NCI-H1092 (cell line): ENCODE data around the gene MRC2.
"Not testable (repeated sequence)": the region's sequence is repeated elsewhere in the genome, so short reads cannot be mapped to it uniquely, and the experiment has no call there.

Source experiments
- DNase-seq: peaks from one replicate; lab custom pipeline; 2025; lab: John Stamatoyannopoulos, UW

The MRC2 gene

GRCh38 chr17:62612289-62612688 is 15.2 kb upstream of the MRC2 start:
- not testable (repeated sequence) for DNase-seq

DNA sequence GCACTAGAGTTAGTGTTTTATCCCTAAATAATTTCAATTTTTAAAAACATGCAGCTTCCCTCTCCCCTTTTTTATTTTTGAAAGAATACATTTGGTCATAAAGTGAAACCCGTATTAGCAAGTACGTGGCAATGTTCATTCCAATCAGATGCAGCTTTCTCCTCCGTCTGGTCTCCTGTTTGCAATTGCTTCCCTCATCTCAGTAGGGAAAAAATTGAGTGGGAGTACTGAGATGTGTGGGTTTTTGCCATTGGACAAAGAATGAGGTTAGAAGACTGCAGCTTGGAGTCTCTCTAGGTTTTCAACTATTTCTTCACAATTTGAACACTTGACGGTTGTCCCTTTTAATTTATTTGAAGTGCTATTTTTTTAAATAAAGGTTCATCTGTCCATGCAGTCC is 14.4 kb upstream of the MRC2 start:
- not testable (repeated sequence) for DNase-seq

- no peak for DNase-seq
Observed at GRCh38 chr17:62614142-62614541, 13.3 kb upstream of the MRC2 start.

DNA sequence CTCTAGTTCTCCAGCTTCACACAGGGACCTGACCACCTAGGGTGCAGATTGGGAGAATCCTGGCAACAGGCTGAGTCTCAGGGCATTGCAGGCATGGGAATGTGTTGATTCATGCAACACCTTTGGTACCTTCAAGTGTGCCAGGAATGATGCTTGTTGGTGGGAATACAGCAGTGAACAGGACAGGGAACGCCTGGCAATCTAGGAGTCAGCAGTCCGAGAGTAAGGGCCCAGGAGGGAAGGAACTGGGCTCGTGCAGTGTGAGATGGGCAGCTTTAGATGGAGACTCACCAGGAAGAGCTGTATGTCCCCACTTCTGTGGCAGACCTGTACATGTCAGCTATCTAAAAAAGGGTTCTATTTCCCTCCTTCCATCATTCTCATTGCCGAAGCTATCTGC is 12.0 kb upstream of the MRC2 start:
- DNase-seq, result no peak

GRCh38 chr17:62616993-62617893 is 10.2 kb upstream of the MRC2 start:
- DNase-seq, result no peak

- DNase-seq, result no peak
Observed at GRCh38 chr17:62617894-62618472, 9.5 kb upstream of the MRC2 start.

GRCh38 chr17:62618647-62619416 is 8.6 kb upstream of the MRC2 start:
- DNase-seq, result no peak

GRCh38 chr17:62619417-62620155 is 7.9 kb upstream of the MRC2 start:
- DNase-seq, result no peak

DNA sequence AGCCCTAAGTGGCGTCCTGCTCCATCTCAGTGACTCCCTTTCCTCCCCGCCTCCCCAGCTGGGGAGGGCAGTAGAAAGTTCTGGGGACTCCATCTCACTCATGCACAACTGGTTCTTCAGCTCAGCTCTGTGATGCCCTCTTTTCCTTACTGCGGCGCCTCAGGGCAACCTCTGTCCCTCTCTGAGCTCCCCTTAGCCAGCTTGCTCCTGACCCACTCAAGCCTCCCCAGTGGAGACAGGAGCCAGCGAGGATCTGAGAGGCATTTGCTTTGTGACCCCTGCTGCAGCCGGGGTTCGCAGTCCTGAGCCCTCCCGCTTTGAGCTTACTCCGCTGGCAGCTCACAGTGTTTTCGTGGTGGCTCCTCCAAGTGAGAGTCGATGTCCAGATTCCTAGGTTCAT is 6.2 kb upstream of the MRC2 start:
- DNase-seq, result no peak

- no peak for DNase-seq
Observed at GRCh38 chr17:62625184-62625869, 2.1 kb upstream of the MRC2 start.

DNA sequence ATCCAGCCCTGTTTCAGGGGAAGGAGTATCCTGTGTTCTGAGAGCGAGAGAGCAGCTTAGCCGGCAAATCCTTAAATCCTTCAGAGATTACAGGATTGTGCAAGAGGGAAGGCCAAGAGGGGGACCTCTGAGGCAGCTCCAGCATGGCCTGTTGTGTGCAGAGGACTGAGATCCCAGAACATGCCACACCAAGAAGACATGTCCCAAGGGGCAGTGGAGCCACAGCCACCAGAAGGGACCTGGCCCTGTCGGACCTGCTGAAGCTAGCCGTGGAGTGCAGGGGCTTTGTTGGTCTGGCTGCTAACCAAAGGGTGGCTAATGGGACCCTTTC is 1.6 kb upstream of the MRC2 start:
- no peak for DNase-seq

DNA sequence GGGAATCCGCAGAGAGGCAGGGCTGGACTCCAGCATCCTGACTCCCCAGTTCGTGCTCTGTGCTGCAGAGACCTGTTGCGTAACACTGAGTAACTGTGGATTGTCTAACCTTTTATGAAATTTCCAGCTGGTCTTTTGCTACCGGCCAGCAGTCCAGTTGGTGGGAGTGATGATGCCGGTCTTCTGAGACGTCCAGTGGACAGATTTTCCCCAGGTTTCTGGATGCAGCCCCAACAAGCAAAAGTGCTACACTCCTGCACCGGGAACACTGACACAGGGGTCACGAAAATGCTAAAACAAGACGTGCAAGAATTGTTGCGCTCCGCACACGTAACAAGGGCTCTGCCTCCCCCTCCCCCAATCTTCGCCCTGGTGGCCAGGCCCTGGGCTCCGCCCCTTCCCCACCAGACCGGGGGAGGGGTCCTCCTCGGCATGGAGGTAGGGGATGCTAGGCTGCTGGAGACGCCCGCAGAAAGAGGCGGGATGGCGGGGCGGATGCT is 701 bp upstream of the MRC2 start:
- DNase-seq, result no peak

DNA sequence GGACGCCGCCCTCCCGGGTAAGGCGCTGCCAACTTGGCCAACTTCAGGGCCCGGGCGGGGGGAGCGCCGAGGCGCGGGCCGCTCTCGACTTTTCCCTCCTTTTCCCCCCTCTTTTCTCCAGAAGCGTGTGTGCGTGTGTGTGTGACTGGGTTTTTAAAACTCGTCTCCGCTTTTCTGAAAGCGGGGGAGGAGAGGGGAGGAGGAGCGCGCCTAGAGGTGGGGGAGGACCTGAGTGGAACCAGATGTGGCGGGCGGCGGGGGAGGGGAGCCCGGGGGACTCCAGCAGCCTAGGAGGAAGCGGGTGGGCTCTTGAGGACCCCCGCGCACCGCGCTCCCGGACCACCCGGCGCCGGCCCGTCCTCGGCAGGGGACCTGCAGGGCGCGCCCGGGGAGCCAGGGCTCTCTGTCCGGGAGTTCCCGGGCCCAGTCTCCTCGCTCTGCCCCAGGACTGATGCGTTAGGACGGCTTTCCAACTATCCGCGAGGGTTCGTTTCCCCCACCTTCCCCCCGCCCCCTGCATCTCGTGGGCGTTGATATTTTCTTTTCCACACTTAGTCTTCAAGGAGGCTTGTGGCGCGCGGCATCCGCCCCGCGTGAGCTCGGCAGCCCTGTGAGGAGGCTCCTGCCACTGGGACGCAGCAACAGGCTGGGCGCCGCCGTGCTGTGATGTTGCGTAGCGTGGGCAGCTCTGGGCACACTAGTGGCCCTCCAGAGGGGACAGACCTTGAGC is 599 bp downstream of the MRC2 start:
- DNase-seq, result no peak

- DNase-seq, result no peak
Observed at GRCh38 chr17:62628831-62629555, 1.5 kb downstream of the MRC2 start.

DNA sequence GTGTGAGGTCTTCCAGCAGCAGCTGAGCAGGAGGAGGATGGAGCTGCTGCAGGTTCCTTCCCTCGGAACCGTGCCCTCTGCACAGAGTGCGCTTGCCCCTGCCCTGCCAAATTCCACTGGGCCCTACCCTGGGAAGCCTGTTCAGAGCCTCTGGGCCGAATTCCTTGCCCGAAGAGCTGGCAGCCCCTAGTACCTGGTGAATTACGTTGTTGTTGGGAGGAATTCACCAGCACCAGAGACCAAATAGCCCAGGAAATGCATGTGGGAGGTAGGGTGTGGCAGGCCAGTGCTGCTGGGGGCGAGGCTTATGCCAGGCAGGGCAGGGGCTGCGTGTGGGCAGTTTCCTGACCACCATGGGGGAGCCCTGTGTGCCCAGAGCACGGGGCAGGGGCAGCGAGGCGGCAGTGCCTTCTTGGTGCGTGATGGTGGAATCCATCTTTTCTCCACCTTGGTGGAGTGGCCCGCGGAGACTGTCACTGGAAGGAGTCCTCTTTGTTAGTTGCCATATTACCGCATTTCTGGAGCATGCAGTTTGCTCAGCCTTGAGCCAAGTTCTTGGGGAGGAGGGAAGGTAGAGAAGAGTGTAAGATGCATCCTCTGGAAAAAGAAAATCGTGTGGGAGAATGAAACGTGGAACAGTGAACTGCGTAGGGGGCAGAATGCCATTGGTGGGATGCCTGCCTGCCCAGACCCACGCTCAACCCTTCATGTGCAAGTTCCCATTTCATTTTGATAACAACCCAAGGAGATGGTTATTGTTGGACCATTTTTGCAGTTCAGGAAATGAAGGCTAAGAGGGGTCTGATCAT is 2.3 kb downstream of the MRC2 start:
- no peak for DNase-seq

DNA sequence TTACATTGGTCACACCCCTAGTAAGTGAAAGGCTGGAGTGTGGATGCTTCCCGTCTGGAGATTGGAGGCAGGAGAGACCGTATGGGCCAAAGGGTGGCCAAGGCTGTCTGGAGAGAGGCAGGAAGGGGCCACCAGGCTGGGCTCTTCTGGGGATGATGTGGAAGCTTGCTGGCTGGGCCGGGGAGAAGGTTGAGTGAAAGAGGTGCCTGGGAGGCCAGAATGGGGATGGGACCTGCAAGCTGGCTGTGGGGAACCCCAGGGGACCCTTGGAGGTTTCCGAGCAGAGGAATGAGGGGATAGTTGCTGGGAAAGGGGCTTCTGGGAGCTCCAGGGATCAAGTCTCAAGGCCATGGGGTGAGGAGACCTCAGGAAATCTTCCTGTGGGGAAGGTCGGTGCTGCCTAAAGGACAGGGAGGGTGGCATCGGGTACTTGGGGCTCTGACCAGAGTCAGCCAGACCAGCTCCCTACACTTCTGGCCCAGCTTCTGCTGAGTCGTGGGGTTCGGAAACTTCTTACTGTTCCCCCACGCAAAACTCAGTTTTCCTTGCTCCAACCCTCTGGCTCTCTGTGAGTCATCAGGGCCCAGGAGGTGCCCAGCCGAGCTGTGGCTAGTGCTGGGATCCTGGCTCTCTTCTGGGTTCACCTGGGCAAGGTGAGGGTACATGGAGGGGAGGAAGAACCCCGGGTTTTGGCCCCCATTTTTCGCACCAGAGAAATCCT is 3.1 kb downstream of the MRC2 start:
- DNase-seq, result no peak

GRCh38 chr17:62631086-62631935 is 3.8 kb downstream of the MRC2 start:
- no peak for DNase-seq
